GM19193 (cell line): ENCODE results near the gene HDGFL3.

Experiments
- POLR2A ChIP-seq: IDR thresholded peaks from 4 replicates; pipeline ENCODE4 v1.6.1; 2011; ENCODE audit not compliant: insufficient read depth, insufficient read length; ENCODE audit errors: extremely low read depth

The HDGFL3 gene

DNA sequence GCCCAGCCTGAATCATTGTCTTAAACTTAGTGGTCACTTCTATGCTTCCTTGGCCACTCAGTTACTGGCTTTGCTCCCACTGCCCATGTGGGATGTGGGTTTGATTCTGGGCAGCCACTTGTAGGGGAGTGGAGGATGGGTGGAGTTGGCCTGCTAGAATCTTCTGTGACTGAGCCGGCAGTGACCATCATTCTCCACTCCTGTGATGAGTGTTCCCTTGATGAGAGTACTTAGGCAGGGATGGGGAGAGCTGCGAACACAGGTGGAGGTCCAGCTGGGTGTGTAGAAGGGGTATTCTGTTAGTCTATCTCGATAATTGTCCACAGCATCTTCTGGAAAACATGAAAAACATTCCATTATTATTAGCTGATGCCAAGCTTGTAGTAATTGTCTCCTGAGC, 92.2 kb downstream of the HDGFL3 start:
- TF ChIP-seq POLR2A, result no peak

DNA sequence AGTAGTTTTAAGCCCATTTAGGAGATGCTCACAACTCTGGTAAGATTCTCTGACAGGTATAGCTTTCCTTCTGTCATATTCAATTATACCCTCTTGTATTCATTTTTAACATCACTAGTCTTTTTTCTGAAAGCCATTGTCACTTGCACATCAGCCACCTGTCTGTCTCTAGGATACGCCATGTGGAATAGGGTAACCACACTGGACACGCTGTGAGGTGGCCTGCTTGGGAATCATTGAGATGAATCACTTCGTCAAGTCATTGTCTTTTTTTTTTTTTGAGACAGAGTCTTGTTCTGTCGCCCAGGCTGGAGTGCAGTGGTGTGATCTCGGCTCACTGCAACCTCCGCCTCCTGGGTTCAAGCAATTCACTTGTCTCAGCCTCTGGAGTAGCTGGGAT, 92.8 kb downstream of the HDGFL3 start:
- TF ChIP-seq POLR2A, result no peak

GRCh38 chr15:83113881-83114674, 93.5 kb downstream of the HDGFL3 start:
- TF ChIP-seq POLR2A, result no peak

DNA sequence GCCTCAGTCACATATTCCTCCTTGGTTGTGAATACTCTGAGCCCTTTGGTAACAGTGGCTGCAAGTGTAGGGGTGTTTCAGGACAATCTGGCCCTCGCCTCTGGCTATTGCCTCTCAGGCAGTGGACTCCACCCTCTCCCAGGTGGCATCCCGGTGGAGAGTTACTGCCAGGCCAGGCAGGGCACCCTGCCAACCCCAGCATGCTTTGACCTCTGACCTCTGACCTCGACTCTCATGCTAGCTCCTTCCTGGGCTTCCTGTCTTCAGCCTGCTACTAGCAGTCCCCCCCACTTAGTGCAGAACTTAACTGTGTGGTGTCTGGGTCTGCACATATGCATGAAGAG, 94.7 kb downstream of the HDGFL3 start:
- TF ChIP-seq POLR2A, result no peak

- TF ChIP-seq POLR2A, result no peak
Measured at GRCh38 chr15:83112233-83112955, 95.2 kb downstream of the HDGFL3 start.

GRCh38 chr15:83111149-83111548, 96.5 kb downstream of the HDGFL3 start:
- TF ChIP-seq POLR2A, result no peak

DNA sequence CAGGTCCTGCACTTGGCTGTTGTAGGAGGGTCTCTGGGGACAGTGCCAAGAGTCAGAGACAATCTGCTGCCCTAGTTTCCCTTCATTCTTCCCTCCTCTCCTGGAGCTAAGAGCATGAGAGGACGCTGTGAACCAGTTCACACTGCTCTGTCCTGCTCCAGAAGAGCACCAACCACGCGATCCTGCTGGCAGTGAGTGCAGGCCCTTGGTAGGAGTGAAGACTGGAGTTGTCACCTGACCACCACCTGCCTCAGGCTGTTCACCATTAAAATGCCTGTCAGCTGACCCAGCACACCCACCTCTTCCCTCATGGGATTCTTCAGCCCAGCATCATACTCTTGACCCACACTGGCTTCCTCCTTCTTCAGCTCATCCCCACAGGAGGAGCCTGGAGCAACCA, 97.2 kb downstream of the HDGFL3 start:
- TF ChIP-seq POLR2A, result no peak

DNA sequence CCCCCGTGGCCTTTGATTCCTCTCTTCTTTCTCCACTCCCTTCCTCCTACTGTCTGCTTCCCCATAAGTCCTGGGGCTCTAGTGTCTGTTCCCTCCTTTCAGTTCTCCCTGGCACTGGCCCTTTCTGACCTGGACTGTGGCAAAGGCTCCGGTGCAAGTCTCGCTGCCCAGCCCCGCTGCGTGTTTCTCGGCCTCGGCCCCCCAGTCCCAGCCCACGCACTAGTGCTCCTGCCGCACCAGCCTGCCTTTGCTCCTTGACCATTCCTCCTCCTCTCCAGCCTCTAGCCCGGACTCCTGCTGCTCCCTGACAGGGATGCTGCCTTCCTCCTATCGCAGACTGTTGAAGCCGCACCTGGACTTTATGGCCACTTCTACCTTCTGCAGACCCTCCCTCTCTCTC, 98.1 kb downstream of the HDGFL3 start:
- TF ChIP-seq POLR2A, result no peak

DNA sequence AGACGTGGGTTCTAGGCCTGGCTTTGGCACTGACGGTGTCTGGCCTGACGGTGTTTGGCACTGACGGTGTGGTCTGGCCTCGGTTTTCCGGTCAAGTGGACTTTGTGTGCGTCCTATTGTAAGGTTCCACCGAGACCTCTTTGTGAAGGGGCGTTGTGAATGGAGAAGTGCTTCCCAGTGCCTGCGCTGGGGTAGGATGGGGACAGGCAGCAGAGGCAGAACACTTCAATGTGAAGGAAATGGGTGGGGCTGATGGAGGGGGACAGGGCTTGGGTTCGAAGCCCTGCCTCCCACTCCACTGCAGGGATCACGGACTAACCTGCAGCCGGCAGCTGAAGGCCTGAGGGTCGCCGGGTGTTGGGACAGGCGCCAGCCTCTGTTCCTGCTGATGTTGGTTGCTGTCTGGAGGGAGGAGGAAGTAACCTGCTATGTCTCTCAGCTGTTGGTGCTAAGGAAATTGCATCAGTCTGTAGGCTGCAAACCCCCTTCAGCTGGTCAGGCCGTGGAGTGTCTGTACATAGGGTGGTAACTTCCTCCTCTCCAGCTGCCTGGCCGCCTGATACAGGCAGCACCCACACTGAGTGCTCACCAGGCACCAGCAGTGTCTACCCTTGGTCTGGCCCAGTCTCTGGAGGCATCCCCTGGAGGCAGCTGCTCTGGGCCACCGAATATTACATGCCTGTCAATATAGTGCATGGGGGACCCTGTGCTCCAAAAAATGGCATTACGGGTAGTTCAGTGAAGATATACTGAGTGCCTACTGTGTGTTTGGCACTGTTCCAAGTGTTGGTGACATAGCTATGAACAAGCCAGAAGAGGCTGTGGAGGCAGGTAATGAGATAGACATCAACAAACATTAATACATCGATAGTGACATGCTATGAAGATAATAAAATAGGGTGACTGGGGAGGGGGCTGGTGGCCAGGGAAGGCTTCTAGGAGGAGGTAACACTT, 99.1 kb downstream of the HDGFL3 start:
- no peak for TF ChIP-seq POLR2A

GRCh38 chr15:83107841-83108181, 99.8 kb downstream of the HDGFL3 start:
- no peak for TF ChIP-seq POLR2A

DNA sequence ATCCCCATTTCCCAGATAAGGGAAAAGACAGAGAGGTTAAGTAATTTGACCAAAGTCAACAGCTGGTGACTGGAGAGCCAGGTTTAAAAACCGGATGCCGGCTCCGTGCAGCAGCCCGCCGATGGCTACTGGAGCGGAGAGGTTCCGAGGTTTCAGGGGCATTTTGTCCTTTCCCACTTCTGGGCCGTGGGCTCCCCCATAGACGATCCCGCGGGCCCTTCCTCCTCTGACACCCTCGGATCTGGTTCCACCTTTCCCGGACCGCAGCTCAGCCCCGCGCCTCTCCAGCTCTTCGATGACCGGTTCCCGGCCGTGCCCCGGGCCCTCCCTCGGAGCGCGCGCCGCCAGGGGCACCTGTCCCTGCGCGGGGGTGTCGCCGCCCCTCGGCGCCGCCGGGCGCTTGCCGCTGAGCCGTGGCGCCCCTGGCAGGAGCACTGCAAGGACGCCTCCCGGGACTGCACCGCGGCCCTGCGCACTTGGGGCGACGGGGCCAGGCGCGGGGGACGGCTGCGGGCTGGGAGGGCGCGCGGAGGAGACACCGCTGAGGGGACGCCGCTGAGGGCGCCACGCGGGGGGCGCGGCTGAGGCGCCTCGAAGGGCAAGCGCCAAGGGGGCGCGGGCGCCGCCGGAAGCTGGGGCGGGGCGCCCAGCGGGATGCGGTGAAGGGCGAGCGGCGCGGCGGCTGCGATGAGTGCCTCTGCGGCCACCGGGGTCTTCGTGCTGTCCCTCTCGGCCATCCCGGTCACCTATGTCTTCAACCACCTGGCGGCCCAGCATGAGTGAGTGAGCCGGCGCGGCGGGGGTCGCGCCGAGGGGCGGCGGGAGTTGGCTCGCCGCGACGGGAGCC, 100.4 kb downstream of the HDGFL3 start, which contains the start of gene TM6SF1:
Gene TM6SF1 (plus strand): TSS at position 652 of the 847 bp plus-strand sequence. CDS start 36 bp downstream, at position 688.
- no peak for TF ChIP-seq POLR2A

GRCh38 chr15:83105440-83105839, 102.2 kb downstream of the HDGFL3 start:
- no peak for TF ChIP-seq POLR2A

DNA sequence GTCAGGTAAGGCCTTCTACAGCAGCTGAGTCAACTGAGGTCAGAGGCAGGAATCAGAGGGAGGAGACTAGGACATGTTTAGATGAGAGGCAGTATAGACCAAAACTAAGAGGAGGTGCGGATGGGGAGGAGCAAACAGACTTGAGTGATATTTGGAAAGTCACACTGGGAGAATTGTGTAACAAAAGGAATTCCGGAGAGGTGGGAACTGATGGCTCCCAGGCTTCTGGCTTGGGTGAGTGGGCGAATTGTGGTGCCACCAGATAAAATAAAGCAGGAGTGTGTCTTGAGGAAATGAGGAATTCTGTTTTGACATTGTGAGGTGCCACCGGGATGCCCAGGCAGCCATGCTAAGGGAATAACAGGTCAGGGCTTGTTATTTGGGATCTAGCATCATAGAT, 103.5 kb downstream of the HDGFL3 start:
- TF ChIP-seq POLR2A, result no peak

DNA sequence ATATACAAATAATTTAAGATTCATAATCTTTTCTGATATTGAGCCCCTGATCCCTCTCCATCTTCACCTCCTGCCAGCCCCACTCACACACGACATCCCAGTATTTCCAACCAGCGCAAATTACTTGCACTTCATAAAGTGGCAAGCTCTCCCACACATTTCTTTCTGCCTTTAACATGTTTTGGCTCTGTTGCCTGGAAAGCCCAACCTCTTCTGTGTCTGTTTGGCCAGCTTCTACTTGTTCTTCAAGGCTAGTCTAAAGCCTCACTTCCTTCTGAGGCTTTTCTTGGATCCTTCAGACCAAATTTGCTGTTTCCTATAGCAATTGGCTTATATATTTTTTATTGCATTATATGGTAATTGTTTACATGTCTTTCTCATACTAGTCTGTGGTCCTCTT, 105.3 kb downstream of the HDGFL3 start:
- no peak for TF ChIP-seq POLR2A
